HG02884 (cell line): ENCODE measurements around the gene SDSL.

Experiments
- ATAC-seq: cut with Tn5 transposase; IDR thresholded peaks from one replicate; pipeline ENCODE4 v1.9.1; 2021; ENCODE audit warnings: mild to moderate bottlenecking, moderate library complexity; ENCODE audit not compliant: unreplicated experiment

SDSL gene

DNA sequence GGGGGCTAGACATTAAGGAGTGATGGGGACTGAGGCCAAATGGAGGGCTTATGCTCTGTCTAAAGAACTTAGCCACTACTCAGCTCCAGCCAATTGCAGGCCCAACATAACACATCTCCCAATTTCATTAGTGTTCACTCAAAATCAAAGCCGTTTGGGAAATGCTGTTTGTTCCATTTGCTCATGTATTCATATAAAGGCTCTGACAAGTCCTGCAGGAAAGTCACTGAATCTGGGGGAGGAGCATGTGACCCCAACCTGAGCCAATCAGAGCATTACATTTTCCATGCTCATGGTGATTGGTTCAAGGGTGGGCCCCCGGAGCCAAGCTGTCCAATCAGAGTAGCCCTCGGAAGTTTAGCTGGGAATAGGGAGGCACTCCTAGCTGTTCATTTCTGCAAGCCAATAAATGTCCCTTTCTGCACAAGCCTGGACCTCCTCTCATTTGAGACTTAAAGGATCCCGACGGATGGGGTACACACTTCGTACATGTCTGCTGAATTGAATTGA, 20.9 kb downstream of the SDSL start:
- no peak for ATAC-seq

GRCh38 chr12:113445544-113446171, 23.5 kb downstream of the SDSL start:
- no peak for ATAC-seq

- no peak for ATAC-seq
Measured at GRCh38 chr12:113448873-113449272, 26.7 kb downstream of the SDSL start.

GRCh38 chr12:113449299-113449698, 27.1 kb downstream of the SDSL start:
- no peak for ATAC-seq

DNA sequence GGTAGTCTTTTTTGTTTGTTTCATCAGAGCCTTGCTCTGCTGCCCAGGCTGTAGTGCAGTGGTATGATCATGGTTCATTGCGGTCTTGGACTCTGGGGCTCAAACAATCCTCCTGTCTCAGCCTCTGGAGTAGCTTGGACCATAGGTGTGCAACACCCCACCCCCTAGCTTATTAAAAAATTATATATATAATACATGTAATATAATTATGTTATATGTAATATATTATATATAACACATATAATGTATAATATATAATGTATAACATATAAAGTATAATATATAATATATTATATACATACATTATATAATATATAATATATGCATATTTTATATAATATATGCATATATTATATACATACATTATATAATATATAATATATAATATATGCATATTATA, 27.7 kb downstream of the SDSL start:
- ATAC-seq, result no peak

- no peak for ATAC-seq
Measured at GRCh38 chr12:113452458-113452857, 30.3 kb downstream of the SDSL start.

DNA sequence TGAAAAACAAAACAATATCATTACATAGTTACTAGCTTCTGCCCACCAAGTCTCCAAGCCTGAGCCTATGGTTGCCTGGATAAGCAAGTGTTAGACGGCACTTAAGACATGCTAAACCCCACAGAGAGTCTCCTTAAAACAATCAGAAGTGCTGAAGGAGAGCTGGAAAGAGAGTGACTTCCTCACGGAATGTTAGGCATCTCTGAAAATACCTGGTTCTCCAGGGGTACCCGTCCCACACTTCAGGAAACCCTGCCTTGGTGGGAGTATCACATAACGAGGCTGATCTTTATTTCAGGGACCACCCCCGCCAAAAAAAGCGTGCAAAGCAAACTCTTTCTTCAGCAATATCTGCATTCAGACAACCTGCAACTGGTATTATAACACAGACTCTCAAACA, 31.1 kb downstream of the SDSL start:
- no peak for ATAC-seq

DNA sequence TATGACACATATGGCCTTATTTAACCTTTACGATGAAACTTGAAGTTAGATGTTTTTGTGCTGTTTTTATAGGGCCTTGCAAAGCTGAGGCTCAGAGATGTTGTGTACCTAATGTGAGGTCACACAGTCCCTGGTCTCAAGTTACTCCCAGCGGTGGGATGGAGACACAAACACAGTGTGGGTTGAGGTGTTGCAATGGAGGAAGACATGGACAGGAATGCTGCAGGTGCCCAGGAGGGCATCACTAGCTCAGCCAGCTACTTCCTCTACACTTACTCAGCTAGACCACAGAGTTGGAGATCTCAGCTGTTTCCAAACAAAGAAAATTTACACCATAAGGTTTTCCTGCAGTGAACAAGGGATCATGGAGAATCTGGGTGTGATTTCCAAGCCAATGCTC, 34.0 kb downstream of the SDSL start:
- ATAC-seq, result no peak

DNA sequence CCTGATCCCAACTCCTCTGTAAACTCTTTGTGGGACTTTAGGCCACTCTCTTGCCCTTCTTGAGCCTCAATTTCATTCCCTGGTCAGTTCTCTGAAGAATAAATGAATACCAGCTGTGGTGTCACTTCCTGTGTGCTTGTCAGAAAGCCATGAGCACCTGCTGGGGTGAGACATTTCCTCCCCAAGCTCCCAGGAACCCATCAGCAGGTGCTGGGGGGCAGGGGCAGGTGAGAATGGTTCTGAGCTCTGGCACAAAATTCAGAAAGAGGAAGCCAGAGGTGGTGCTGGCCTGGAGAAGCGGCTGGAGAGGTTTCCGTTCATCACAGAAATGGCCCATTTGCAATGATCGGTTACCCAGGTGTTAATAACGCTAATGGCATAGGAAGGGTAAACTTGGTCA, 34.6 kb downstream of the SDSL start:
- ATAC-seq, result no peak

DNA sequence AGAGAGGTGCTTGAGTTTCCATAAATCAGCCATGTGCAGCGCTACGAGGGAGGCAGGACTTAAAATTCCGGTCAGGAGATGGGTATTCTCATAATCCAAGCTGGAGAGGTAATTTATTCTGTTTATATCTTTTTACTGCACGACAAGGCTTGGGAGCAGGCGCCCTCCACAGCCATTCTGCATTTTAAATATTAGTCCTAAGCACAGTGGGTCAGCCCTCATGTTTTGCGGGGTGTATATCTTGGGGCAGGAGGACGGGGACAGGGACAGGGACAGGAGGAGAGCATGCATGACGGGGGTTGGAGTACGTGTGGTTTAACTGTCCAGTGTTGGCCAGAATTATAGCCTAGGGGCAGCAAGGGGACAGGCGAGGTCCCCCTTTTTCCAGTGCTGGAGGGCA, 35.0 kb downstream of the SDSL start:
- ATAC-seq, result no peak

DNA sequence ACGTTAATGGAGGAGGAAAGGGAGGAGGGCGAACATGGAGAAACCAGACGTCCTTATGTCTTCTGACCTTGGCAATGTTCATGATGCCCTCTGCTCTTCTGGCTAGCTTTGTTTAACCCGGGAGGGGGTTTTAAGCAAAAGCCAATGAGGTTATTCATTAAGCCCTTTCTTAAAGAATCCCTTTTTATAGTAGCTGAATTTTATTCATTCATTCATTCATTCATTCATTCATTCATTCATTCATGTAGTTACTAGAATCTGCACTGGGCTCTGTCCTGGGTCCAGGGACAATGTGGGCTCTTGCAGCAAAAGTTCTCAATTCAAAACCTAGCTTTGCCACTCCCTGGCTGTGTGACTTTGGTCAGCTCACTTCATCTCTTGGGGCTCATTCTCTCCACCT, 35.5 kb downstream of the SDSL start:
- ATAC-seq, result no peak

- no peak for ATAC-seq
Measured at GRCh38 chr12:113459981-113460380, 37.8 kb downstream of the SDSL start.

GRCh38 chr12:113461666-113462065, 39.5 kb downstream of the SDSL start:
- ATAC-seq, result no peak

DNA sequence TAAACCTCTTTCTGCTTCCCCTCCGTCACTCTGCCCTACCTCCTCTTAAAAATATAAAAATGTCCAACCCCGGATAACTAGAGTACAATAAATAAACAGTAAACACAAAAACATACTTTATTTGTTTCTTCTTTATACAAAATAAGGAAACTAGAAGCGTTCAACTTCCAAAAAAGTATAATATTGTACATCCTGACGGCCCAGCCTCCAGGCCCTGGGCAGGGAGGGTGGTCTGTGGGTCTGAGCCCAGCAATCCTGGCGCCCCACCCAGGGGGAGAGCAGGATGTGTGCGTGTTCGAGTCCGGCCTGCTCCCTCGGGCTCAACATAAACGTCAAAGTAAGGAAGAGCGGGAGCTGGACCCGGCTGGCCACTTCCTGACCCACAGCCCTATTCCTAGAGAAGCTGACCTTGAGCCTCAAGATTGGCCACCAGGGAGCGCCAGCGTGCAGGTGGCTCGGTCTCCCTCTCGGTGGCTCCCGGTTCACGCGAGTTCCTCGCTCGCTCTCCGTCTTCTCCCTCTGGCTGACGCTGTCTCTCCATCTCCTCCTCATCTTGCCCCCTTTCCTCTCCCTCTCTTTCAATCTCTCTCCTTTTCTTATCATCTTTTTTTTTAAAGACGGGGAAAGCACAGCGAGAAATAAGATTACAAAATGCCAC, 40.1 kb downstream of the SDSL start:
- no peak for ATAC-seq

DNA sequence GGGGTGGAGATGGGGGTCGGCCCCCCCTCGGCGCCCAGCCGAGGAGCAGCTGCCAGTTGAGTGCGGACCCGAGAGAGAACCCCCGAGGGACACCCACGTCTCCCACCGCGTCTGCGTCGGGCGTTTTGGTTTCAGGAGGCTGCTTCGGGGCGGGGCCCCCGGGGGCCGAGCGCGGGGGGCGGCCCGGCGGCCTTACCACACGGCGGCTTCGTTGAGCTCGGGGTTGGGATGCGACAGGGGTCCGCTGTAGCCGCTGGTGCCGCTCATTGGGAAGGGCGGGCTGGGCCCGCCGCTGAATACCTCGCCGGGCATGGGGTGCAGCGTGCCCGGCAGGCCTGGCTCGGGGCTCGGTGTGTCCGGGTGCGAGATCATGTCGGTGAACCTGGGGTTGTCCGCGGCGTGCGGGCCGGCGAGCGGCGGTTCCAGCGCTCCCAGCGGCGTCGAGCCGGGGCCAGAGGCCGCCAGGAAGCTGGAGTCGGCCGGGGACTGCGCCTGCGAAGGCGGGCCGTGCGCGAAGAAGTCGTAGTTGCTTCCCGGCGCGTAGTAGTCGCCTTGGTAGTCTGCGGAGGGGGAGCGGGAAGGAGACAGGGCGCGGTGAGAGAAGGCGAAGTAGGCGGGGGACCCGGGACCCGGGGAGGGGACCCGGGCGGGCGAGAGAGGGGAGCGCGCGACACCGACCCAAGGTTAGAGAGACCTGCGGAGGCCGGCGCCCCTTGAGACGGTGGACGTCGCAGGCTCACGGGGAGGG, 41.0 kb downstream of the SDSL start:
- no peak for ATAC-seq

GRCh38 chr12:113463746-113464451, 41.7 kb downstream of the SDSL start:
- ATAC-seq, result no peak

GRCh38 chr12:113464452-113464775, 42.2 kb downstream of the SDSL start:
- no peak for ATAC-seq

DNA sequence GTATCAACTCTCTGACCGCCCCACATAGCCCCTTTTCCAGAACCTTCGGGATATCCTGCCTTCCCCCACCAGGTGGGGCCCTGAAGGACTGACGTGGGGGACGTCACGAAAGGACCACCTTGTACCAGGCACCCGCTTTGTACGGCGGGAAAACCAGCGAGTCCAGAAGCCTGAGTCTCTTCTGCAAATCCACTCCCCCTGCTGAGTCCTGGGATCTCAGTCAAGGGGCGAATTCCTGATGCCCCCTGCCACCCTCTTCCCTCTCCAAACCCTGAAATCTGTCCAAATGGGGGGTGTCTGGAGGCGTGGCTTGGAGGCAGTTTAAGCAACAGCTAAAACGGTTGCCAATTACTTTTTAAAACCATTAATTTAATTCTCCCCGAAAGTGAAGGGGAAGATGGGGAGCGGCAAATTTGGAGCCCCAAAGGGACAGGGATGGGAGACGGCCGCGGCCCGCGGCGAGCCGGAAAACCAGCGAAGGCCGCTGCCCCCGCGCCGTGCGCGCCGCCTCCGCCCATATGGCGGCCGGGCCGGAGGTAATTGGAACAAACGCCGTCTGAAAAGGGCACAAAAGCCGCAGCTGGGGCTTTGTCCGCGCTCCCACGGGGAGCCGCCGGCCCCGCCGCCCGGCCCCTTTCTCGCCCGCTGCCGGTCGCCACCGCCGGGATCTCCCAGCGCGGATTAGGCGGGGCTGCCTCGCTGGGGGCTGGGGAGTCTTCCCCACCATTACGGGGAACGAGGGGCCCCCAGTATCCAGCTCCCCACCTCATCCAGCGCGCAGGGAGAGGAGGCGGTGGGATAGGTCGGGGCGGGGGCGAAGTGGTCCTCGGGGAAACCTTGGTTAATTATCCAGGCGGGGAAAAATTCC, 42.9 kb downstream of the SDSL start:
- ATAC-seq, result no peak

GRCh38 chr12:113465808-113466453, 43.8 kb downstream of the SDSL start:
- ATAC-seq, result no peak
